ENCODE results near the gene SHC3.

The SHC3 gene

DNA sequence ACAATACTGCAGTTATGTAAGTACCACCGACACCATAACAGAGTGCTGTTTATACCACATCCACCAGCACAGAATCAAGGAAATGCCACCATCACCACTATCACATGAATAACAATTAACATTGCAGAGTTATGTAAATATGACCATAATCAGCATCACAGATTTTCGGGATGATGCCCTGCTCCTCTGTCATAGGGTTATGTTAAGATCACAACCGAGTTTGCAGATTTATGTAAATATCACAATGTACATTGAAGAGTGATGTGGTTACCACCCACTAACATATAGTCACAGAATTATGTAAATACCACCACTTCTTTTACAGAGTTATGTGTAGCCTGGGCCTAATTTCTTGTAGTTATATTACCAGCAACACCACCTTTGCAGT is 61.8 kb downstream of the SHC3 start:
- TF ChIP-seq, protein P1, sequence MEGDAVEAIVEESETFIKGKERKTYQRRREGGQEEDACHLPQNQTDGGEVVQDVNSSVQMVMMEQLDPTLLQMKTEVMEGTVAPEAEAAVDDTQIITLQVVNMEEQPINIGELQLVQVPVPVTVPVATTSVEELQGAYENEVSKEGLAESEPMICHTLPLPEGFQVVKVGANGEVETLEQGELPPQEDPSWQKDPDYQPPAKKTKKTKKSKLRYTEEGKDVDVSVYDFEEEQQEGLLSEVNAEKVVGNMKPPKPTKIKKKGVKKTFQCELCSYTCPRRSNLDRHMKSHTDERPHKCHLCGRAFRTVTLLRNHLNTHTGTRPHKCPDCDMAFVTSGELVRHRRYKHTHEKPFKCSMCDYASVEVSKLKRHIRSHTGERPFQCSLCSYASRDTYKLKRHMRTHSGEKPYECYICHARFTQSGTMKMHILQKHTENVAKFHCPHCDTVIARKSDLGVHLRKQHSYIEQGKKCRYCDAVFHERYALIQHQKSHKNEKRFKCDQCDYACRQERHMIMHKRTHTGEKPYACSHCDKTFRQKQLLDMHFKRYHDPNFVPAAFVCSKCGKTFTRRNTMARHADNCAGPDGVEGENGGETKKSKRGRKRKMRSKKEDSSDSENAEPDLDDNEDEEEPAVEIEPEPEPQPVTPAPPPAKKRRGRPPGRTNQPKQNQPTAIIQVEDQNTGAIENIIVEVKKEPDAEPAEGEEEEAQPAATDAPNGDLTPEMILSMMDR (IDR thresholded peaks at IDR 0.05; ENCODE audit: control extremely low read depth, extremely low read depth, low read depth, missing control alignments), result no peak
- DNase-seq (ENCODE audit: extremely low spot score), result no peak
- ChIA-PET POLR2A (no interaction called here), CTCF (interaction anchor here (0.5 kb wide), 1 partner anchor 361 kb away, joined by 3 read pairs; no protein-coding TSS in a partner anchor)

DNA sequence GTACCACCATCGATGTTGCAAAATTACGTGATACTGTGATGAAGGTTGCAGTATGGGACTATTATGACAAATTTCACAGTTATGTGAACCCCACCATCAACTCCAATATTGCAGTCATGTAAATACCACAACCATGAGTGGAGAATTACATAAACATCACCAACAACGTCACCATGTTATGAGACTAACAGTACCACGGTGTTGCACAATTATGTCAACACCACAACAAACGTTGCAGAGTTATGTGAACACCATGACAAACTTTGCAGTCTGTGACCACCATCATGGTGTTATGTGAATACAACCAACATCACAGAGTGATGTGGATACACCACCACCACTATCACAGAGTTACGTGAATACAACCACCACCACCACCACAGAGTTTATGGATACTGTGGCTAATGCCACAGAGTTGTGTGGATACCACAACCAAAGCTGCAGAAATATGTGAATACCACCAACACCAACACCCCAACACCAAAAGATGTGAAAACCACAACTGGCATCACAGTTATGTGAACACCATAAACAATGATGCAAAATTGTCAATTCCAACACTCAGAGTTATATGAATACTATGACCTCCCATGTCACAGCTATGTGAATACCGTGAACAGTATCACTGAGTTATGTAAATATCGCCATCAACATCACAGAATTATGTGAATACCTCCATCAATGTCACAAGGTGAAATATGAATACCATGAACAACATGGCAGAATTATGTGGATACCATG is 62.4 kb downstream of the SHC3 start:
- no peak for DNase-seq (ENCODE audit: extremely low spot score)
- TF ChIP-seq, protein P1 (IDR thresholded peaks at IDR 0.05; ENCODE audit: control extremely low read depth, extremely low read depth, low read depth, missing control alignments), result no peak
- POLR2A ChIA-PET, result no interaction called here
- CTCF ChIA-PET, result interaction anchor here (0.5 kb wide), 1 partner anchor 360 kb away, joined by 3 read pairs; no protein-coding TSS in a partner anchor

DNA sequence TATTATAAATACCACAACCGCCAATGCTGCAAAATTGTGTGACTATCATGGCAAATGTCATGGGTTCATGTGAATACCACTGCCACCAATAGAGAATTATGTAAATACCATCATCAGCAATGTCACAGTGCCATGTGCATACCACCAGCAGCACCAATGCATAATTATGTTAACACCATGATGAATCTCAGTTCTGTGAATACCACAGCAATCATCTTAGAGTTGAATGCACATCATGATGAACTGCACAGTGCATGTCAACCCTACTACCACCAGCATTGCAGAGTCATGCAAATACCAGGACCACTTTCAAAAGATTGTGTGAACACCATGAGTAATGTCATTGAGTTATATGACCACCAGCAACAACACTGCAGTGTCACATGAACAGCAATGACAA is 63.2 kb downstream of the SHC3 start:
- no peak for DNase-seq (ENCODE audit: extremely low spot score)
- CTCF ChIA-PET, result no interaction called here
- TF ChIP-seq, protein P1 (IDR thresholded peaks at IDR 0.05; ENCODE audit: control extremely low read depth, extremely low read depth, low read depth, missing control alignments), result no peak
- POLR2A ChIA-PET, result no interaction called here

DNA sequence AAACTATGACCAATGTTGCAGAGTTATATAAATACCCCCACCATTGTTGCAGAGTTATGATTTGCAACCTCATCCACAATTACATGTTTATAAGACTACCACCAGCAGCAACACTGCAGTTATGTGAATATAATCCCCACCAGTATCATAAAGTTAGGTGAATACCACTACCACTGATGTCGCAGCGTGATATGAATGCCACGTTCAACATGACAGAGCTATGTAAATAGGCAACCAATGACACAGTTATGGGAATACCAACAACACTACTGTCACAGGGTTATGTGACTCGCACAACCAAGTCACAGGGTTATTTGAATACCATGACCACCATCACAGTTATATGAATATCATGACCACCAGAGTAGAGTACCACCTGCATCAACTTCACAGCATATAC is 63.9 kb downstream of the SHC3 start:
- CTCF ChIA-PET, result no interaction called here
- POLR2A ChIA-PET, result no interaction called here
- DNase-seq (ENCODE audit: extremely low spot score), result no peak
- TF ChIP-seq, protein P1 (IDR thresholded peaks at IDR 0.05; ENCODE audit: control extremely low read depth, extremely low read depth, low read depth, missing control alignments), result no peak

DNA sequence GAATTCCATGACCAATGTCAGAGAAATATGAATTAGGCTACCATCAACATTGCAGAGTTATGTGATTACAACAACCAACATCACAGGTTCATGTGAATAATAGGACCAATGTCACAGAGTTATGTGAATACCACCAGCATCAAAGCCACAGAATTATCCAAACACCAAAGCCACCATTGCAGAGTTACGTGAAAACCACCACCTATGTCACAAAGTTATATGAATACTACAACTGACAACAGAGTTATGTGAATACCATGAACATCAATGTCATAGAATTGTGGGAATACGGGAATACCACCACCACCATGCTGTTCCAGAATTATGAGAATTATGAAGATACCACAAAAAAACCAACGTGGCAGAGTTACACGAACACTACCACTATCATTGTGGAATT is 64.8 kb downstream of the SHC3 start:
- TF ChIP-seq, protein P1 (IDR thresholded peaks at IDR 0.05; ENCODE audit: control extremely low read depth, extremely low read depth, low read depth, missing control alignments), result no peak
- ChIA-PET CTCF (no interaction called here), POLR2A (no interaction called here)
- no peak for DNase-seq (ENCODE audit: extremely low spot score)

DNA sequence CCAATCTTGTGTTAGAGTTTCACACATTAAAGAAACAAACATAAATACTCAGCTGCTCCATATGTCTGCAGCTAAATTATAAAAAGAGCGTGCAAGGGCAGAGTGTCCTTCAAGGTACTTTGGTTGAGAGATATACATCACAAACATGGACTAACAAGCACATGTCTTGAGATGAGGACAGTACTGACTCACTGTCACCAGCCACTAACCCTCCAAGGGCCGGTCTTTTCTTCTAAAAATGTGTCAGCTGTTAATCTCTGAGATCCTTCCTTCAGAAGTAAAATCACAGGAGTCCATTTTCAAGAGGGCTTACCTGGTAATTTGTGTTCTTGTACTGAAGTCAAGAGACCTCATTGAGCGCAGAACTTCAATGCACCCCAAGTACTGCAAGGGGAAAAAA is 66.4 kb downstream of the SHC3 start:
- POLR2A ChIA-PET, result no interaction called here
- DNase-seq (ENCODE audit: extremely low spot score), result no peak
- TF ChIP-seq, protein P1 (IDR thresholded peaks at IDR 0.05; ENCODE audit: control extremely low read depth, extremely low read depth, low read depth, missing control alignments), result no peak

More for the DNA sequence above, 66.4 kb downstream of the SHC3 start:
- CTCF ChIA-PET, result interaction anchor here (1.3 kb wide), 1 partner anchor 12 kb away, joined by 3 read pairs; no protein-coding TSS in a partner anchor
